Heart right ventricle (tissue), 16 donors: Measurements from ENCODE around the gene RBFOX2. TPM values are rescaled to one million over a fixed set of nuclear protein-coding genes. Genes with fewer than 3 reads are reported as not detected.

ENCODE experiments used
- ATAC-seq, 8 donors: fragments of 200-7000 bp; cut with Tn5 transposase; one replicate each; pipeline ENCODE4 v1.9.1; 2020; ENCODE audit warnings: mild to moderate bottlenecking in 8 of 8, moderate library complexity in 8 of 8, moderate number of reproducible peaks in 1 of 8
- DNase-seq, 2 donors: peaks; one replicate each; pipeline ENCODE4 v3.0.0-alpha.2; 2020
- H3K27ac ChIP-seq, 10 donors: fragments of 200-600 bp; sonication (generic) in 2 of 10; one replicate each; pipeline versions ENCODE4 v1.5.0 to v1.8.0; 2020 to 2022; ENCODE audit warnings: mild to moderate bottlenecking in 3 of 10
- H3K27me3 ChIP-seq, 7 donors: fragments of 200-600 bp; one replicate each; pipeline ENCODE4 v1.8.0; 2021 to 2022; ENCODE audit warnings: mild to moderate bottlenecking in 2 of 7
- H3K36me3 ChIP-seq, 9 donors: fragments of 200-600 bp; sonication (generic) in 1 of 9; one replicate each; pipeline versions ENCODE4 v1.5.0 to v1.8.0; 2020 to 2022; ENCODE audit warnings: mild to moderate bottlenecking in 2 of 9
- H3K4me1 ChIP-seq, 9 donors: fragments of 200-600 bp; sonication (generic) in 1 of 9; one replicate each; pipeline versions ENCODE4 v1.5.0 to v1.8.0; 2020 to 2022; ENCODE audit warnings: mild to moderate bottlenecking in 4 of 9
- H3K4me3 ChIP-seq, 10 donors: fragments of 200-600 bp; sonication (generic) in 2 of 10; one replicate each; pipeline versions ENCODE4 v1.5.0 to v1.8.0; 2020 to 2022; ENCODE audit warnings: mild to moderate bottlenecking in 7 of 10, moderate library complexity in 2 of 10
- H3K9me3 ChIP-seq, 11 donors: fragments of 200-600 bp in 10 of 11; sonication (generic) in 2 of 11; one replicate each; pipeline versions ENCODE4 v1.5.0 to v1.8.0; 2013 to 2022; ENCODE audit warnings: mild to moderate bottlenecking in 2 of 11, control low read depth in 1 of 11, moderate library complexity in 1 of 11
- CTCF ChIP-seq, 9 donors: fragments of 200-600 bp; sonication (generic) in 2 of 9; IDR thresholded peaks; one replicate each; pipeline versions ENCODE4 v1.5.0 to v1.8.0; 2021 to 2022; ENCODE audit warnings: antibody characterized with exemption in 9 of 9, mild to moderate bottlenecking in 5 of 9, moderate library complexity in 1 of 9
- WGBS, 2 donors: extraction: QIAGEN DNeasy Blood & Tissue Kit; methylation state at CpG; one replicate each; pipeline ENCODE4 v1.1.7; 2013; ENCODE audit warnings: inconsistent platforms in 1 of 2; 5-methylcytosine and 5-hydroxymethylcytosine counted together
- intact Hi-C, 10 donors: fragments of 100-400 bp; cut with DNase I; formaldehyde crosslinking; loops; one replicate each; pipeline versions ENCODE4 v1.11.1 to v1.14.2; 2022
- polyA plus RNA-seq, 2 donors: library from polyadenylated mRNA; stranded (reverse); fragments of 200-250 nt; gene quantifications; one replicate each; pipeline ENCODE4 v1.2.3, GENCODE V29; 2013
- total RNA-seq, 10 donors: library from RNA; stranded (reverse); fragmentation: NEBNext Ultra II Directional in 3 of 10; extraction: Animal tissue kit (Norgen Biotek cat#: 25700) in 3 of 10; gene quantifications; one replicate each; pipeline versions ENCODE4 v1.2.1 to v1.2.4, GENCODE V29; 2021 to 2023
- donor health status: Arrhythmogenic right ventricular cardiomyopathy.
- donor health status: ischemic (EF 13 %, LVEDD 7.1; RV severe dilation, severe dysfunction).
- donor health status: healthy with polysubstance abuse.
- donor health status: DM: no; HTN: yes; CAD: no.
- donor health status: DM: no; HTN: no; CAD: no.
- donor health status: ischemic (EF 25% LVEDD 6.9; RV normal size, moderate dysfunction).
- donor health status: ischemic (EF 25% LVEDD 5.7; RV mildly dilated, moderate dysfunction).
- donor health status: healthy.
- donor health status: DM: yes; HTN: yes; CAD: no.
- donor health status: Ischemic cardiomyopathy.
- donor health status: ischemic (EF 35%, LVEDD 5.7; RV mildly dilated, moderate dysfunction).
- donor health status: nonischemic (EF 11% LVEDD 7.7; RV severe dilation, severe dysfunction).
- donor health status: DM: yes; HTN: yes; CAD: no.
- donor health status: PGD.
- donor health status: ischemic (EF 29% LVEDD 5.4; RV normal size, mild dysfunction).
- donor health status: nonischemic (EF 23%, LVEDD 6.1; RV moderate dilation, normal function).

RBFOX2 gene
- total and polyA plus RNA-seq, 12 donors, result 18.0 to 105 (median 90.4) TPM

GRCh38 chr22:35978889-35979288 is 49.7 kb downstream of the RBFOX2 start:
- WGBS, 2 donors, result 81 to 87% methylated on average over 5 of the region's 5 CpGs
- DNase-seq (no peak), ATAC-seq (peak in 1 of 8 donors; percentile 70)
- Histone ChIP-seq H3K27me3 (no peaks in the 10 kb centered on the region), H3K9me3 (no peaks in the 10 kb centered on the region), H3K4me1 (peaks cover 7 to 87% (median 28%) of the 10 kb centered on the region in 9 donors), H3K36me3 (no peaks in the 10 kb centered on the region), H3K4me3 (no peak overlapping the region), H3K27ac (peak overlapping the region in 1 of 10 donors; percentile 22)
- intact Hi-C loops, result loop anchor here in 2 of 10 donors (5.0 to 10.0 kb wide), 2 partner anchors 38 to 46 kb away; partner anchors contain the start of gene RBFOX2 (in 1 of the 2)
- TF ChIP-seq CTCF (IDR thresholded peaks at IDR 0.05), result no peak

DNA sequence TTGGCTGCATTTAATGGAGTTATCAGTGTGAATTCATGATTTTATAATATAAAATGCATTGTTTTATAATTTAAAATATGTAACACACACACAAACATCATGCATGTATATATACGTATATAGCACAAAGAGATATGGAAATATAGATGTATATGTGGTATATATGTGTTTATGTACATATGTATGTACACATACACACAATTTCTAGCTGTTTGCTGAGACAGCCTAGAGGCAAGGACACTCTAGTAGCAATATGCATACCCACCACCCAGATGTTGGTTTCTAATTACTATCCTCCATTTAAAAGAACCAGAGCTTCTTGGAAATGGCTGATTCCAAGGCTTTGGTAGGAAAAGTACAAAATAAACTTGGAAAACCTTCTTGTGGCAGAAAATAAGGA is 50.4 kb downstream of the RBFOX2 start:
- TF ChIP-seq CTCF (IDR thresholded peaks at IDR 0.05), result no peak
- intact Hi-C loops, result loop anchor here in 2 of 10 donors (5.0 to 10.0 kb wide), 2 partner anchors 39 to 47 kb away; partner anchors contain the start of gene RBFOX2 (in 1 of the 2)
- no peak for ATAC-seq

DNA sequence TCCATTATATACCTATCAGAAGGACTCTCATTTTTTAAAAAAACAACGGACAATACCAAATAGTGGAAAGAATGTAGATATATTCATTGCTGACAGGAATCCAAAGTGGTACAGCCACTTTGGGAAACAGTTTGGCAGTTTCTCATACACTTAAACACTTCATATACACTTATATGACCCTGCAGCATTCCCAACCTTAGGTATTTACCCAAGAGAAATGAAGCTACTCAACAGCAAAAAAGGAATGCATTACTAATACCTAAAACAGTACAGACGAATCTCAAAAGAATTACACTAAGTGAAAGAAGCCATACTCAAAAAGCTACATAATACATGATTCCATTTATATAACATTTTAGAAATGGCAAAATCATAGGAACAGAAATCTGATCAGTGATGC is 51.5 kb downstream of the RBFOX2 start:
- no peak for DNase-seq
- 57 to 72% methylated on average over 2 of the region's 2 CpGs for WGBS, 2 donors
- no peak for ATAC-seq
- Histone ChIP-seq H3K4me1 (peaks cover 13 to 87% (median 45%) of the 10 kb centered on the region in 9 donors), H3K9me3 (no peaks in the 10 kb centered on the region), H3K27ac (no peak overlapping the region), H3K36me3 (no peaks in the 10 kb centered on the region), H3K4me3 (no peak overlapping the region), H3K27me3 (no peaks in the 10 kb centered on the region)
- TF ChIP-seq CTCF (IDR thresholded peaks at IDR 0.05), result no peak
- intact Hi-C loops, result loop anchor here in 2 of 10 donors (5.0 to 10.0 kb wide), 2 partner anchors 40 to 48 kb away; partner anchors contain the start of gene RBFOX2 (in 1 of the 2)

More for the DNA sequence above, 50.4 kb downstream of the RBFOX2 start:
- DNase-seq, result no peak
- no peaks in the 10 kb centered on the region for H3K36me3 ChIP-seq
- H3K9me3 ChIP-seq, result no peaks in the 10 kb centered on the region
- H3K27ac ChIP-seq, result peak overlapping the region in 1 of 10 donors; percentile 22
- H3K4me3 ChIP-seq, result no peak overlapping the region
- no peaks in the 10 kb centered on the region for H3K27me3 ChIP-seq
- WGBS, 2 donors, result 96 to 97% methylated on average over 1 of the region's 1 CpG
- peaks cover 12 to 87% (median 35%) of the 10 kb centered on the region in 9 donors for H3K4me1 ChIP-seq

DNA sequence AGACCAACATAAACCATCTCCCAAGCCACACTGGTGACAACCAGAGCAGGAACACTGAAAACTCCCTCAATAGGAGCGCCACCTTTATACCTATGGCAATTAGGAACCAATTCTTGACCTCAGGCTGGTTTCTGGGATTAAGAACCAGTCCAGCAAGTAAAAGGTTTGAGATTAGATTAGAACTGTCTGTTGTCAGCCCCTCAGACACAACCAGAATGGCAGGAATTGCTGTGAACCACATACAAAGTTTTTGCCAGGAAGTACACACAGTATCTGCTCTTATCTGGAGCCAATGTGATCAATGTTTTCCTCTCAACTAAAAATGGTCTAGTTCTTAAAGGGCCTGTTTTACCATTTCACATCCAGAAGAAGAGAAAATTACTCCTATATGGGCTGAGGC is 55.2 kb downstream of the RBFOX2 start:
- Histone ChIP-seq H3K9me3 (no peaks in the 10 kb centered on the region), H3K27me3 (no peaks in the 10 kb centered on the region), H3K4me1 (peaks cover 17 to 90% (median 54%) of the 10 kb centered on the region in 9 donors), H3K4me3 (peak overlapping the region in 1 of 10 donors; percentile 11), H3K36me3 (no peaks in the 10 kb centered on the region), H3K27ac (peak overlapping the region; percentile 20 to 87 (median 66))
- DNase-seq (no peak), ATAC-seq (peak in 5 of 8 donors; percentile 3 to 16 (median 9))
- intact Hi-C loops, result loop anchor here in 2 of 10 donors (5.0 to 10.0 kb wide), 2 partner anchors 51 to 54 kb away; partner anchors contain the start of gene RBFOX2 (in 2 of the 2)
- TF ChIP-seq CTCF (IDR thresholded peaks at IDR 0.05), result no peak
- 98 to 100% methylated on average over 1 of the region's 1 CpG for WGBS, 2 donors
